T follicular helper cell (primary cell): ENCODE data around the gene PGBD2.
"Not testable (repeated sequence)": the region's sequence is repeated elsewhere in the genome, so short reads cannot be mapped to it uniquely, and the experiment has no call there.

Source experiments
- DNase-seq: peaks from one replicate; pipeline ENCODE4 v3.0.0-alpha.2; 2020; ENCODE audit warnings: low read depth

PGBD2 gene

GRCh38 chr1:248886237-248886895 lies 19.7 kb upstream of the PGBD2 start:
- DNase-seq, result no peak

- DNase-seq, result not testable (repeated sequence)
These were observed 16.2 kb upstream of the PGBD2 start for GRCh38 chr1:248889914-248890243.

GRCh38 chr1:248890549-248891498 lies 15.2 kb upstream of the PGBD2 start:
- no peak for DNase-seq

GRCh38 chr1:248891758-248892157 lies 14.3 kb upstream of the PGBD2 start:
- no peak for DNase-seq

- DNase-seq, result no peak
These were observed 13.4 kb upstream of the PGBD2 start for GRCh38 chr1:248892590-248892989.

- DNase-seq, result no peak
These were observed 11.2 kb upstream of the PGBD2 start for GRCh38 chr1:248894837-248895236.

GRCh38 chr1:248897412-248898337 lies 8.4 kb upstream of the PGBD2 start:
- no peak for DNase-seq

GRCh38 chr1:248900637-248901036 lies 5.4 kb upstream of the PGBD2 start:
- DNase-seq, result no peak

GRCh38 chr1:248901578-248901977 lies 4.5 kb upstream of the PGBD2 start:
- no peak for DNase-seq

GRCh38 chr1:248904437-248905216 lies 1.4 kb upstream of the PGBD2 start:
- DNase-seq, result no peak

- no peak for DNase-seq
These were observed 400 bp upstream of the PGBD2 start for GRCh38 chr1:248905662-248906008.

- no peak for DNase-seq
These were observed 972 bp downstream of the PGBD2 start for GRCh38 chr1:248906753-248907661.

GRCh38 chr1:248910761-248911160 lies 4.7 kb downstream of the PGBD2 start:
- no peak for DNase-seq

GRCh38 chr1:248913933-248914332 lies 7.9 kb downstream of the PGBD2 start:
- DNase-seq, result no peak

GRCh38 chr1:248914796-248915381 lies 8.9 kb downstream of the PGBD2 start:
- no peak for DNase-seq

- no peak for DNase-seq
These were observed 12.1 kb downstream of the PGBD2 start for GRCh38 chr1:248918131-248918530.

- no peak for DNase-seq
These were observed 17.6 kb downstream of the PGBD2 start for GRCh38 chr1:248923352-248924338.

- DNase-seq, result peak; percentile 24
These were observed 18.9 kb downstream of the PGBD2 start for GRCh38 chr1:248924696-248925532.
